ENCODE measurements around the gene MGMT.

The MGMT gene

DNA sequence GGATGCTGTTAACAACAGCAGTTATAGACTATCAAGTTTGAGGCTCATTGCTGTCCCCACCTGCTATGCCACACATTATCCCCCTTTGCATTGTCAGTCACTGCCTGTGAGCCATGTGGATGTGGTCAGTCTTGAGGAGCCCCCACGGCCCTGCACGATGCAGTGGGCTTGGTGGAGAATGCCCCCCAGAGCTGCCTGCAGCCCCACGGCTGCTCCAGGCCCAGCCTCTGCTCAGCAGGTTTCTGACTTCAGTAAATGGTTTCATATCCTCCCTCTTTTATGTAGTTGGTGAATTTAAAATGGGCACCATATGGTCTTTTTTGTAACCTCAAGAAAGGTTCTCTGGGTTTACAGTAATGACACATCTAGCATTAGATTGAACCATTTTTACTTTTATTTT is 332.9 kb downstream of the MGMT start:
- DNase-seq (ENCODE audit: low read depth) = no peak

DNA sequence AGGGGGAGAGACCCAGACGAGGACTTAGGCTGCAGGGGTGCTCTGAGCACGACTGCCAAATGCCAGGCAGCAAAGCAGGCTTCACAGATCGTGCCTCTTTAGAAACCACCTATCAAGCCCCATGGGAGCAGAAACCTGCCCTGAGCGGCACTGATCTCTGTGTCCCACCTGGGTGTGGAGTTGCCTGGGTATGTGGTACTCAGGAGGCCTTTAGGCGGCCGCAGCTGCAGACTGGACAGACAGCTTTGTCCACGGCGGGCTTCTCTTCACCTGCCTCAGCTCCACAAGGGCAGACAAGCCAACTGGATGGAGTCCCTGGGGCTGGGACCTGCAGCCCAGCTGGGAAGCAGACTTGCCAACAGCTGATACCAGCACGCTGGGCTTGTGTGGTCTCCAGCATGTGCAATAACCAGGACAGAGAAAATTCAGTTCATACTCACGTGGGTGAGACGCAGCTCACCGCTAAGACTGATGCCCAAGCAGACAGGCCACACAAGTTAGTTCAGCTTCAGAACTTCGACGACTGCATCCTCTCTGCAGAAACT is 333.8 kb downstream of the MGMT start:
- DNase-seq (ENCODE audit: low read depth) = no peak

DNA sequence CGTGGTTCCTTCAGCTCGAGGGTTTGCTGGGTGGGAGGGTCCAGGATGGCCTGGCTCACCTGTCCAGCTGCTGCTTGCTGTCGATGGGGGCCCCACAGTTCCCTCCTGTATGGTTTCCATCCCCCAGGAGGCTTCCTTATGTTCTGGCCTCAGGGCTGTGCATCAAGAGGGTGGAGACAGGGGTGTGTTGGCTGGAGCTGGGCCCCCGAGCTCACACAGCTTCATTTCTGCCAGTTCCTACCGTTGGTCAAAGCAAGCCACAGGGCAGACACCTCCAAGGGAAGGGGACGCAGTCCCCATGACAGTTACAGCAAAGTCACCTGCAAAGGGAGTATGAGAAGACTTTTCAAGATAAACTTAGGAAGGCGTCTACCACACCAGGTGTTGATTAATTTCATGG is 340.2 kb downstream of the MGMT start:
- DNase-seq (ENCODE audit: low read depth) = no peak

DNA sequence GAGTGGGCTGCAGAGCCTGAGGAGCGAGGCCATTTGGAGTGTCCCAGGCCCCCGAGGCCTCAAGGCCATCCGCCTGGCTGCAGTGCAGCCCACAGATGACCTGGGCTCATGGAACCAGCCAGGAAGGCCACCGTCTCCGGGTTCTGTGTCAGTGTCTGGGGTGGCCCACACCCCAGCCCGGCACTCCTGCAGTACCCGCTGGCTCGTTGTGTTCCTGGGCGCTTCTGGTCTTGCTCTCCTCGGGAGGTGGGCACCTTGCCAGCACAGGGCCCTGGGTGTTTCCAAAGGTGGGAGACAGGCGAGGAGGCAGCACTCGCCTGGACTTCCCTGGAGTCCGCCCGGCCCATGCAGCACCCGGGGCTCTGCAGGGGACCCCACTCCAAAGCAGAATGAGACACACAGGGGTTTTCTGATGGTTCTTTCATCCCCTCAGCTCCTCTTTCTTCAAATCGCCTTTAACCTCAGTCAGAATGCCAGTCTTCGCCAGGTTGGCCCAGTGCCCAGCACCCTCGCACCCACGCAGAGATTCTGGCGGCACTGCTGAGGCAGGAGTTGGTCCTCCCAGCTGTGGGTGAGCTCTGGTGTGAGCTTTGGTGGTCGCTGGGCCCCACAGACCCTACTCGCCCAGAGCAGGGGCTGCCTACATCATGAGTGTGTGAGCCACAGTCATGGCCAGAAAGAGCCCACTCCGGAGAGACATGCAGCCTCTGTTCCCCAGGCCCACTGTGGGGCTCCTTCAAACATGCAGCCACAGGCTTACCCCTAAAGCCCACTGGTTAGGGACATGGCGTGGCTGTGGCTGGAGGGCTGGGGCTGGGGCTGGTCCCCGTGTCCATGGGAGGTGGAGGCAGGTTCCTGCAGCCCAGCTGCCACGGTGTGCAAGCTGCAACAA is 341.3 kb downstream of the MGMT start:
- no peak for DNase-seq (ENCODE audit: low read depth)

DNA sequence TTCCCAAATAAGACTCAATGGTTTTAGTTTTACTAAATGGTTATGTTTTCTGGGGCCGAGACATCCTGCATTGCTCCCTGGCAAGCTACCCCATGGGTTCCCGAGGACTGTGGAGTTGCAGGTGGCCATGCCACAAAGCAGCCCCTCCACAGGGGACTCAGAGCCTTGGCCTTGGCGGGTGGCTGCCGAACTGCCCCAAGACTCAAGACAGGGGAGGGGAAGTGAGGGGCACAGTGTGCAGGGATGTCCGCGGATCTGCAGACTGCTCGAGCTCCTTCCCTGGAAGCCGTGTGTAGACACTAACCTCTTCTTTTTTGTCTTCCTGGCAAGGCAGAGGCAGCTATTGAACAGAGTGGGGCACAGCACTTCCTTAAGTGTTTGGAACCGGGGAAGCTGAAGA is 342.4 kb downstream of the MGMT start:
- DNase-seq (ENCODE audit: low read depth) = no peak

DNA sequence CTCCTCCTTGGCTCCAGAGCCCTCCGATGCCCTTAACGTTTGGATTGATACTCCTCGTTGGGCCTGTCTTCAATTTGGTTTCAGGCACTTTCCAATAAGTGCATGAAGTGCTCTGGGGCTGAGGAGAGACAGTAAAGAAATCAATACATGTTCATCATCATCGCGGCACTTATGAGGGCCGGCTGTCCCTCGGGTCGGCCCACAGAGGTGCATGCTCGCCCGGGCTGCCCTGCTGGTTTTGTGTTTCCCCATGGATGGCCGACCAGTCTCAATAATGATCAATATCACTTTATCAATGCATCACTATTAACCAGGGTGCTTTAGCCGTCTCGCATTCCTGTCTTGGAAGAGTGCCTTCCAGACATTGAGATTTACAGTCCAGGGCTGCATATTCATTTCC is 342.8 kb downstream of the MGMT start:
- DNase-seq (ENCODE audit: low read depth) = no peak

DNA sequence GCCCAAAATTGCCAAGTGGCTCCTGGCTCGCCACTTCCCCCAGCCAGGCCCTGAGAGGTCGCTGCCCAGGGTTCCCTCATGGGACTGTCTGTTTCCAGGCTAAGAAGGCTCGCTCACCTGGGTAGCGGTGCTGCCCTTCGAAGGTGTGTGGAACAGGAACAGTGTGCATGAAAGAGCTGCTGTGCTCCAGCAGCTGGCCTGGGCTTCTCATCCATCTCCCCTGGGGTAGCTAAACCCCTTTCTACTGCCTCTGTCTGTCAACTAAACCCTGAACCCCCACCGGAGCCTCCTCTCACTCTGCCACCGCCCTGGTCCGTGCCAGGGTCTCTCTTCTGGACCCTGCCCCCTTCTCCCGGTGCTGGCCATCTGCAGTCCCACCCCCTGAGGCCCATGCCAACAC is 344.2 kb downstream of the MGMT start:
- no peak for DNase-seq (ENCODE audit: low read depth)

DNA sequence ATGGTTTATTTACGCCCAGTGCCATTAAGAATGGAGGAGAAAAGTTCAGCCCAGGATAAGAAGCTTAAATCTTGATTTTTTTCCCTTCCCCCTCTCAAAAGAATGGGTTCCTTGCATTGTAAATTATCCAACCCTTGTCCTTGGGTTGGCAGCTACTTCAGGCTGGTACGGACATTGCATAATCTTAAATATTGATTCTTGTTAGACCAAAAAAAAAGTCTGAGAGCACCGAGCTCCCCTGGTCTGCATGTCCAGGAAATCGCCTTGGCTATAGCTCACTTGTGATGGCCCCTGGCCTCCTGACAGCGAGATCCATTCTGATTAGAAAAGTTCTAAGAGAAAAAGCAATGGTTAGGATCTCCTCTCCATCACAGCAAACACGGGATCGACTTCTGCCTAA is 345.4 kb downstream of the MGMT start:
- no peak for DNase-seq (ENCODE audit: low read depth)

DNA sequence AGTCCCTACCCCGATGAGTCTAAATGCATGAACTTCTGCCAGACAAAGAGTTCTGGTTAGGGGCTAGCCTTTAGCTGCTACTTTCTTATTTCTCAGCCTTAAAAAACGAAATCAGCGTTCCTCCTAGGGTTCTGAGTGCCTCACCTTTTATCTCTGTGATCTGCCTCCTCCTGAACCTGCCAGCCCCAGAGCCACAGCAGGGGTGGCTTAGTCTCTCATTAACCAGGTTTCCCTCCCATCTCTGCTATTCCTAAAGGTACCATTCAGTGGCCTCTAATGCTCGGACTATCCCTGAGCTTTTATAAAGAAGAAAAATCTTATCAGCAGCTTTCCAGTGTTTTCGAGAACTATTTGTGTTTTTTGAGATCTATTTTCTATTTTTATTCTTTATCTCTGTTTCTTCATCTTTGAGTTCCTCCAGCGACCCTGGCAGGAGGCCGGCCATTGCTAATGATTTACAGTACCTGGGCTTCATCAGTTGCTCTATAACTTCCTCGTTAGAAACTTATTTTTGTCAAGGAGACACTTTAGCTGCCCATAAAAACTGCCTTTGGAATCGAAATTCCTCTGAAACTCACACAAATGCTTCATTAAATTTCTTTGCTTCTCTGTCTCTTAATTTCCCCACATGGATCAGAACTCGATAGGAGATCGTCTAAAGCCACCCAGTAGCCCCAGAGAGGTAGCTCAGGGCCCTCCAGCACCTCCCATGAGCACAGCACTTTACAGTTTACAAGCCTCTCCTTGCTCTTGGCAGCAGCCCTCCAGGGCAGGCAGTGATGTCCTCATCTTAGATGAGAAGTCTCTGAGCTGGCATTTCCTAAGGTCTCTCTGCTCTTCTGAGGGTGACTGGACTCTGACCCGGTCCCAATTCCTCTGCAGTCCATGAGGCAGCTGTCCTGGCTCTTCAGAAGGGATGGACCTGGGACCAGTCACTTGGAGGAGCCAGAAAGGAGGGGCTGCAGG is 347.9 kb downstream of the MGMT start:
- DNase-seq (ENCODE audit: low read depth) = no peak

DNA sequence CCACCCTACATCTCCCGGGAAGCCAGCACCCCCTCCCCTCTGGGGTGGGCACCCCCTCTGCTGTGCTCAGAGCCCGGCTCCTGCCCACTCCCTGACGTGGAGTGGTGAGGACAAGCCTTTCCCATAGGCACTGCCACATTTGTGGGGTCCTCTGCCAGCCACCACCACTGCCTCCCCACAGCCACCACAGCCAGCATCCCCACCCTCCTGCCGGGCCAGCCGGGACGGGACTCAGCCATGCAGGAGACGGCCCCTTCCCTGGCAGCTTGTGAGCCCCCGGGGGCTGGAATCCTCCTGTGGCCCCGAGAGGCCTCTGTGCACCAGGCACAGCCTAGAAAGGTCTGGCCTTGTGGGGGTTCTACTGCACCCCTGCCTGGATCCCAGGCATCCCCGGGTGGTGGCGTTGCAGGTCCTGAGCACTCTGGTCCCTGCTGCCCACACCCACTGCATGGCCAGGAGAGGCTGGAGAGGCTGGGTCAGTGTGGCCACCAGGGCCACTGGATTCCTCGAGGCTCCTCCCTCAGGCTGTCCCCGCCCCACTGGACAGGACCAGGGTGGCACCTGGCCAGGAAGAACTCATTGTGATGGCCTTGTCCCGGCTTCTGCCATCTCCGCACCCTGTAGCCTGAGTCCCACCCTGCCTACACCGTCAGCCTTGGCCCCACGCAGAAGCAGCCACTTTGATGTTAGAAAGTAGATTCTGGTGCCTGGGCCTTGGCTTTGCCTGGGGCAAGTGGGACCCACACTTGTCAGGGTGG is 349.0 kb downstream of the MGMT start:
- DNase-seq (ENCODE audit: low read depth) = no peak

DNA sequence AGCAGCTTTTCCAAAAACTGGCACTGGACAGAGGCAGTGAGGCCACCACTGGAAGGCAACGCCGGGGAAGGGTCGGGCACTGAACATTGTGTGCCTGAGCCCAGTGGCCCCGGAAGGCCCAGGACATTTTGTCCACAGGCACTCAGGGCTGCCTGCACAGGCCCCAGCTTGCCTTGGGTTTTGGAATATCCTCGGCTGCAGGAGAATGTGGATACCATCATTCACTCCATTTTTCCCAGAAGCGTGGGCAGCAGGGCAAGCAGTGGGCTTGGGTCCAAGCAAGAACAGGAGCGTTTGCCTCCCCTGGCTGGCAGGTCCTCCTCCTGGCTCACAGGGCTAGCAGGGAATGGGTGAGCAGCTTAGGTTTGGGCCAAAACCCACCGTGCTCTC is 349.6 kb downstream of the MGMT start:
- no peak for DNase-seq (ENCODE audit: low read depth)

Measured in EH (cell line).